Measurements from ENCODE around the gene SLIT3.

GRCh38 chr5:169301386-169301934 lies 521 bp upstream of the SLIT3 start:
- TF ChIP-seq CTCF (IDR thresholded peaks at IDR 0.05; ENCODE audit: poor library complexity) = no peak
- TF ChIP-seq EZH2 (IDR thresholded peaks at IDR 0.05; ENCODE audit: borderline replicate concordance) = no peak
